Esophagus squamous epithelium (tissue), 5 donors: ENCODE results near the gene RELN. TPM values are rescaled to one million over a fixed set of nuclear protein-coding genes. Genes with fewer than 3 reads are reported as not detected.

Source experiments
- DNase-seq: peaks from one replicate; lab custom pipeline; 2025; lab: John Stamatoyannopoulos, UW
- H3K27ac ChIP-seq, 4 donors: fragments of 200-600 bp; sonication (generic); one replicate each; pipeline ENCODE4 v1.5.1; 2016 to 2019; ENCODE audit warnings: mild to moderate bottlenecking in 1 of 4
- H3K27me3 ChIP-seq, 4 donors: fragments of 200-600 bp; sonication (generic); 1 replicate in 3 of 4; 2 replicates in 1 of 4; pipeline versions ENCODE4 v1.5.1 to v1.6.0; 2017 to 2021; ENCODE audit warnings: antibody characterized with exemption in 1 of 4
- H3K36me3 ChIP-seq, 3 donors: fragments of 200-600 bp; sonication (generic); one replicate each; pipeline ENCODE4 v1.5.1; 2016 to 2019
- H3K4me1 ChIP-seq, 3 donors: fragments of 200-600 bp; sonication (generic); one replicate each; pipeline ENCODE4 v1.5.1; 2017 to 2019
- H3K4me3 ChIP-seq, 4 donors: fragments of 200-600 bp; sonication (generic); 1 replicate in 3 of 4; 2 replicates in 1 of 4; pipeline ENCODE4 v1.5.1; 2016 to 2019; ENCODE audit warnings: mild to moderate bottlenecking in 2 of 4, moderate library complexity in 1 of 4
- H3K9me3 ChIP-seq, 3 donors: fragments of 200-600 bp; sonication (generic); one replicate each; pipeline ENCODE4 v1.5.1; 2016 to 2019
- POLR2A ChIP-seq, 4 donors: fragments of 450-650 bp; IDR thresholded peaks; one replicate each; pipeline ENCODE4 v1.6.1; 2017; ENCODE audit warnings: antibody characterized with exemption in 4 of 4, mild to moderate bottlenecking in 4 of 4, moderate library complexity in 3 of 4
- WGBS, 2 donors: methylation state at CpG; one replicate each; pipeline ENCODE4 v1.1.5; 2018; 5-methylcytosine and 5-hydroxymethylcytosine counted together
- intact Hi-C: fragments of 100-400 bp; cut with DNase I; formaldehyde crosslinking; loops from one replicate; pipeline ENCODE4 v1.15.0; 2022
- total RNA-seq, 4 donors: library from RNA; depleted of rRNA; stranded (reverse); fragments of >200 nt; gene quantifications; one replicate each; pipeline ENCODE4 v1.1.0, GENCODE V29; 2016
- TF ChIP-seq, protein P1 (sequence below), 6 experiments: fragments of 450-650 bp in 4 of 6; fragments of 200-600 bp in 2 of 6; sonication (generic) in 2 of 6; IDR thresholded peaks; one replicate each; pipeline ENCODE4 v1.5.1; 2016 to 2019; ENCODE audit warnings: antibody characterized with exemption in 6 of 6, mild to moderate bottlenecking in 4 of 6, moderate library complexity in 4 of 6
- donor health status: DM: yes; HTN: yes; CAD: no.

The RELN gene
- total RNA-seq, 4 donors from 2014 or later: 0.68 to 6.5 (median 1.00) TPM

DNA sequence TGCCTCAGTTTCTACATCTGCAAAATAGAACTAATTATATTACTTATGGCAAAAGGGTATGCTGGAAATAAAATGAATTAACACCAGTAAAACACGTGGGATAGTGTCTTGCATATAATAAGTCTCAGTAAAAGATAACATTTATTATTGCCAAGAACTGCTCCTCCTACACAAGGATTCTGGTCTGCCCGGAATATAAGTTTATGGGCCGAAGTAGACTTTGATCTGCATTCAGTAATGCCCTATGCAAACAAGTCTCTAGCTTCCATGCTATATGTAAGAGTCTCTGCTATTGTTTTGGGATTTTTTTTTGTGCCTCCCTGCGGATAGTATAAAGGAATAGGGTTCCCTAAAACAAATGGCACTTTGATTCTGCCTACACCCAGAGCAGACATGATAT is 417.9 kb downstream of the RELN start:
- peaks cover 0 to 4% (median 0%) of the 10 kb centered on the region in 4 donors for H3K27me3 ChIP-seq
- H3K4me3 ChIP-seq: no peak overlapping the region
- WGBS, 2 donors: 33 to 35% methylated on average over 4 of the region's 4 CpGs
- no peaks in the 10 kb centered on the region for H3K4me1 ChIP-seq
- intact Hi-C loops: no loop called here
- no peak overlapping the region for H3K27ac ChIP-seq
- no peaks in the 10 kb centered on the region for H3K36me3 ChIP-seq
- no peak for DNase-seq
- TF ChIP-seq POLR2A (IDR thresholded peaks at IDR 0.05): no peak
- TF ChIP-seq, protein P1, sequence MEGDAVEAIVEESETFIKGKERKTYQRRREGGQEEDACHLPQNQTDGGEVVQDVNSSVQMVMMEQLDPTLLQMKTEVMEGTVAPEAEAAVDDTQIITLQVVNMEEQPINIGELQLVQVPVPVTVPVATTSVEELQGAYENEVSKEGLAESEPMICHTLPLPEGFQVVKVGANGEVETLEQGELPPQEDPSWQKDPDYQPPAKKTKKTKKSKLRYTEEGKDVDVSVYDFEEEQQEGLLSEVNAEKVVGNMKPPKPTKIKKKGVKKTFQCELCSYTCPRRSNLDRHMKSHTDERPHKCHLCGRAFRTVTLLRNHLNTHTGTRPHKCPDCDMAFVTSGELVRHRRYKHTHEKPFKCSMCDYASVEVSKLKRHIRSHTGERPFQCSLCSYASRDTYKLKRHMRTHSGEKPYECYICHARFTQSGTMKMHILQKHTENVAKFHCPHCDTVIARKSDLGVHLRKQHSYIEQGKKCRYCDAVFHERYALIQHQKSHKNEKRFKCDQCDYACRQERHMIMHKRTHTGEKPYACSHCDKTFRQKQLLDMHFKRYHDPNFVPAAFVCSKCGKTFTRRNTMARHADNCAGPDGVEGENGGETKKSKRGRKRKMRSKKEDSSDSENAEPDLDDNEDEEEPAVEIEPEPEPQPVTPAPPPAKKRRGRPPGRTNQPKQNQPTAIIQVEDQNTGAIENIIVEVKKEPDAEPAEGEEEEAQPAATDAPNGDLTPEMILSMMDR (IDR thresholded peaks at IDR 0.05): no peak
- no peaks in the 10 kb centered on the region for H3K9me3 ChIP-seq

DNA sequence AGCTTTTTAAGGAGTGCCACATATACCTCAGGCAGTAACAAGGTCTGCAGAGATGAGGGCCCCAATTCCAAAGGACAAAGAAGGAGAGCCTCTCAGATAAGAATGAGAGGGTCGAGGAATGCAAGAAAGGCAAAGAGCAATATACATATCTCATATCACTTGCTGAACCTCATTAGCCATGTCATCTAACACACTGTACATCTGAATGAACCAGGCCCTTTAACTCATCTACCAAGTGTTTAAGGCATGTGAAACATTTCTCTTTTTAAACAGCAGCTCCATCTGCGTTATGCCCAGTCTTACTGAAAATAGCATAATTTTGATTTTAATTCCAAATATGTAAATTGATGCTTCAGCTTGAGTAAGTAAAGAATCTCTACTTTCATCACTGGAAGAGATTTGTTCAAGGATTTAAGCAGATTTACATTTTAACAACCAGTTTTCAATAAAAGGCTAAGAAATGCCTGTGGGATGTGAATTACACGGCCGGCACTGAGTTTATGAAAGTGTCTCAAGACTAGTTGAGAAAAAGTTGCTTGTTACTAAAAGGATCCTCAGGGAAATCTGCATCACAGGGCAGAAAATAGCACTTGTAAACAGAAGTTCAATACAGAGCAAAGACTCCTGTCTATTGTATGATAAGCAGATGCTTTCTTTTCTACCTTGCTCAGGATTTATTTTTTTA is 419.7 kb downstream of the RELN start:
- no peak for DNase-seq
- intact Hi-C loops: no loop called here
- no peaks in the 10 kb centered on the region for H3K9me3 ChIP-seq

DNA sequence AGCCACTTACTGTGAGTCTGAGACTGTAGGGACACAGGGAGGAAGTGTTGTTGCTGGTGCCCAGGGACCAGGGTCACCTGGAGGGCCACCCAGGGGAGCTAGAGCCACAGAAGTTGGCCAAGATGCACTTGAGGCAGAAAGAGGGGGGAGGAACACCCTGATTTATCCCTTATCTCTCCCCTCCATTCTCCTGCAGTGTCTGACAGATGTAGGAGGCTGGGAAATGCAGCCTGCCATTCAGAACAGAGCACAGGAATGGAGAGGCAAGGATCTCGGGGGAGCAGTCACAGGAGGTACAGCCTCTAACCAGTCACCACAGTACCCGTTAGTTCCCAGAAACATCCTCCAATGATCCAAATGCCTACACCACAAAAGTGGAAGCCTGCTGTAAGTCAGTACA is 425.0 kb downstream of the RELN start:
- H3K27me3 ChIP-seq: no peaks in the 10 kb centered on the region
- TF ChIP-seq, protein P1 (IDR thresholded peaks at IDR 0.05): no peak
- no peak for TF ChIP-seq POLR2A (IDR thresholded peaks at IDR 0.05)
- no peaks in the 10 kb centered on the region for H3K36me3 ChIP-seq
- H3K4me3 ChIP-seq: no peak overlapping the region
- 63 to 65% methylated on average over 2 of the region's 2 CpGs for WGBS, 2 donors
- H3K9me3 ChIP-seq: no peaks in the 10 kb centered on the region
- intact Hi-C loops: no loop called here
- H3K27ac ChIP-seq: no peak overlapping the region
- no peaks in the 10 kb centered on the region for H3K4me1 ChIP-seq
- no peak for DNase-seq

More for the DNA sequence above, 419.7 kb downstream of the RELN start:
- no peak overlapping the region for H3K4me3 ChIP-seq
- no peak overlapping the region for H3K27ac ChIP-seq
- WGBS, 2 donors: 45 to 53% methylated on average over 4 of the region's 4 CpGs
- H3K27me3 ChIP-seq: peaks cover 0 to 4% (median 0%) of the 10 kb centered on the region in 4 donors
- TF ChIP-seq POLR2A (IDR thresholded peaks at IDR 0.05): no peak
- TF ChIP-seq, protein P1 (IDR thresholded peaks at IDR 0.05): no peak
- H3K36me3 ChIP-seq: no peaks in the 10 kb centered on the region
- no peaks in the 10 kb centered on the region for H3K4me1 ChIP-seq

DNA sequence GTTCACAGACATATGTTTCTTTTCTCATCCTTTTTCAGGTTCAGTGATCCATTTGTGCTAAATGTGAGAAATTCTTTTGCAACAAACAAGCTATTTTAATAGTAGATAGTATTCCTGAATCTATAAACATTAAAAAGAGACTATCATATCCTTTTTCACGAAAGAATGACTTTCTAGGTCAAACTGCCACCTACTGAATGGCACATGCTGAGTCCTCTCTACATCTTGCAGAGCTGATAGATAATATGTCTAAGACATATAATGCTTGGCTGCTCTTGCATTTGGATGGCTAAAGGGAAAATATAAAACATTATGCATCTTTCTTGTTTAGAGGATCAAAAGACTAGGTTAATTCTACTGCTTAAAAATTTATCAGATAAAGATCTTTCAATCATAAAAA is 429.3 kb downstream of the RELN start:
- TF ChIP-seq, protein P1 (IDR thresholded peaks at IDR 0.05): no peak
- TF ChIP-seq POLR2A (IDR thresholded peaks at IDR 0.05): no peak
- Histone ChIP-seq H3K4me1 (no peaks in the 10 kb centered on the region), H3K27ac (no peak overlapping the region), H3K9me3 (no peaks in the 10 kb centered on the region), H3K36me3 (no peaks in the 10 kb centered on the region), H3K4me3 (no peak overlapping the region), H3K27me3 (no peaks in the 10 kb centered on the region)
- intact Hi-C loops: no loop called here
- 40 to 60% methylated on average over 1 of the region's 1 CpG for WGBS, 2 donors
- no peak for DNase-seq

DNA sequence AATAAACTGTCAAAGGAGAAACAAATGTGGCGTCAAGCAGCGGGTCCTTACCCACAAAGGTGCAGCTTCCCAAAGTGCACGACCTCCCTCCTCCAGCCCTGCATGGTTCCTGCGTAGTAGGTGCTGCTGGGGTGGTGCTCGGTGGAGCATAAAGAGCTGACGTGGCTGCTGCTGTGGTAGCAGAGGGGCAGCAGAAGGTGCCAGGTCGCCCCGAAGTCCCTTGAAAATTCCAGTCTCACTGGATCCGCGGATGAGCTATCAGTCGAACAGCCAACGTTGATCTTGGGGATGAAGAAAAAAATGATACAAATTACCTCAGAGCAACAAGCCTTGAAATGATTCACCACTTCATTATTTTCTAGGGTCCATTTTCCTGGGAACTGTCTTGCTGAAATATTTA is 438.4 kb downstream of the RELN start:
- DNase-seq: no peak
- Histone ChIP-seq H3K4me3 (no peak overlapping the region), H3K36me3 (no peaks in the 10 kb centered on the region), H3K27me3 (no peaks in the 10 kb centered on the region), H3K4me1 (no peaks in the 10 kb centered on the region), H3K27ac (no peak overlapping the region), H3K9me3 (no peaks in the 10 kb centered on the region)
- TF ChIP-seq, protein P1 (IDR thresholded peaks at IDR 0.05): no peak
- TF ChIP-seq POLR2A (IDR thresholded peaks at IDR 0.05): no peak
- WGBS, 2 donors: 75 to 90% methylated on average over 12 of the region's 12 CpGs
- intact Hi-C loops: no loop called here
